Activated CD4-positive, alpha-beta T cell treated with anti-CD3 and anti-CD28 coated beads, Interleukin-2, amount 10 ng/mL, durations not matched to agents 7 days and 5 days (primary cell): ENCODE results near the gene CTNNBL1. TPM values are rescaled to one million over a fixed set of nuclear protein-coding genes. Genes with fewer than 3 reads are reported as not detected.
"Not testable (repeated sequence)": the region's sequence is repeated elsewhere in the genome, so short reads cannot be mapped to it uniquely, and the experiment has no call there.

Source experiments
- CTCF ChIA-PET: fragments of 350-600 bp; sonication (Branson Sonifier 250); formaldehyde crosslinking; loops from one replicate; lab custom pipeline; 2021; ENCODE audit warnings: antibody characterized with exemption; lab: Charles Lee
- POLR2A ChIA-PET: fragments of 350-600 bp; sonication (Branson Sonifier 250); formaldehyde crosslinking; loops from one replicate; lab custom pipeline; 2021; ENCODE audit warnings: antibody characterized with exemption; lab: Charles Lee
- DNase-seq: peaks from one replicate; pipeline ENCODE4 v3.0.0-alpha.2; 2020
- H3K27ac Mint-ChIP-seq: one replicate; pipeline ENCODE4 v1.8.0; 2021; ENCODE audit warnings: mild to moderate bottlenecking, moderate library complexity, mixed read lengths
- H3K27me3 Mint-ChIP-seq: one replicate; pipeline ENCODE4 v1.8.0; 2021; ENCODE audit warnings: mixed read lengths
- H3K36me3 Mint-ChIP-seq: one replicate; pipeline ENCODE4 v1.8.0; 2021; ENCODE audit warnings: low read depth, mixed read lengths
- H3K4me1 Mint-ChIP-seq: one replicate; pipeline ENCODE4 v1.8.0; 2021; ENCODE audit warnings: mixed read lengths
- H3K4me3 Mint-ChIP-seq: one replicate; pipeline ENCODE4 v1.8.0; 2021; ENCODE audit warnings: mild to moderate bottlenecking, moderate library complexity, mixed read lengths
- H3K9me3 Mint-ChIP-seq: one replicate; pipeline ENCODE4 v1.8.0; 2021; ENCODE audit warnings: mixed read lengths
- total RNA-seq, 2 experiments: library from RNA; stranded (reverse); gene quantifications; one replicate each; pipeline ENCODE4 v1.2.3, GENCODE V29; 2021

CTNNBL1 gene
- total RNA-seq, 2 experiments from 2014 or later = 75.1 to 81.8 TPM

DNA sequence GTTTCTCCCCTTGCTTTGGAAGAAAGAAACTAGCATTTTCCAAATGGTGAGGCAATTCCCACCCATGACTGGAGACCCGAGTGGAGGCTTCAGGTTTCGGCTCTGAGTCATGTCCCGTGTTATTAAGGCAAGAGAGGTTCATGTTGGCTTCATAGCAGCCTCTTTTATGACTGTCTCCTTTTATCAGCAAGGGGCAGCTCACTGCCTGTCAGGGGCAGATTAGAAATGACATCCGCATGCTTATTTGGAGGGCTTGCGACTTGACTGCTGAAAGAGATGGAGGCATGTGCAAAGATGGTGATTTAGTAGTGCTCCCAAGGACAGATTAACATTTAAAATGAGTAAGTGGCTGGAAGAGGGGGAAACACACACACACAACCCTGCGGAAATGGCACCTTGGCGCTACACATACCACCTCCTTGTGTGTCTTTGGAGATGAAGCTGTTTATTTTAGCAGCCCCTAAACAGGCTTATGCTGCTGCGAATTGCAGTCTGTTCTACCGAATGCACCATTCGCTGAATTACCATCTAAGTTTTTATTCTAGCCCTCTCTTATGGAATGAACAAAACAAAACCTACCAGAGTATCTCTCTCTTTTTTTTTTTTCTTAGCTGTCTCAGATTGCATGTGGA lies 157.0 kb downstream of the CTNNBL1 start:
- Mint-ChIP-seq H3K27me3 (no peaks in the 10 kb centered on the region), H3K27ac (no peak overlapping the region), H3K9me3 (no peaks in the 10 kb centered on the region), H3K4me1 (no peaks in the 10 kb centered on the region), H3K36me3 (peaks cover 14% of the 10 kb centered on the region), H3K4me3 (no peak overlapping the region)
- CTCF ChIA-PET = no interaction called here
- POLR2A ChIA-PET = no interaction called here
- DNase-seq = no peak

DNA sequence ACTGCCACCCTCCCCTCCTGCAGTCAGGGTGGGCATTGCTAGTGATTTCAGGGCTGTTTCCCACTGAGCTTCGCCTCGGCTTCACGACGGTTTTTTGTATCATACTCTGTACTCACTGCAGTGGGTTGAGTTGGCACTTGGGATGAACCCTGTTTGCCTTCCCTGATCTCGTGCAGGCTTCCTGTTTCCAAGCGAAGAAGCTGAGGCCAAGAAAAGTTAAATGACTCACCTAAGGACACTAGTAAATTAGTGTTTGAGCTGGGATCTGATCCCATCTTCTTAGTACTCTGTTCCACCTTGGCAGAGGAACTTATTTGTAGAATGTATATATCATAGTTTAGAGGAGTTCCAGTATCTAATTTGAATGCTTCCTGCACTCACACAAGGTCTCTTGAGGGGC lies 158.8 kb downstream of the CTNNBL1 start:
- no peak overlapping the region for H3K4me3 Mint-ChIP-seq
- H3K27me3 Mint-ChIP-seq = no peaks in the 10 kb centered on the region
- no peaks in the 10 kb centered on the region for H3K9me3 Mint-ChIP-seq
- no peaks in the 10 kb centered on the region for H3K4me1 Mint-ChIP-seq
- CTCF ChIA-PET = interaction anchor here (0.9 kb wide), 1 partner anchor 22 kb away, joined by 3 read pairs; no protein-coding TSS in a partner anchor
- DNase-seq = no peak
- POLR2A ChIA-PET = no interaction called here
- peaks cover 16% of the 10 kb centered on the region for H3K36me3 Mint-ChIP-seq
- no peak overlapping the region for H3K27ac Mint-ChIP-seq

DNA sequence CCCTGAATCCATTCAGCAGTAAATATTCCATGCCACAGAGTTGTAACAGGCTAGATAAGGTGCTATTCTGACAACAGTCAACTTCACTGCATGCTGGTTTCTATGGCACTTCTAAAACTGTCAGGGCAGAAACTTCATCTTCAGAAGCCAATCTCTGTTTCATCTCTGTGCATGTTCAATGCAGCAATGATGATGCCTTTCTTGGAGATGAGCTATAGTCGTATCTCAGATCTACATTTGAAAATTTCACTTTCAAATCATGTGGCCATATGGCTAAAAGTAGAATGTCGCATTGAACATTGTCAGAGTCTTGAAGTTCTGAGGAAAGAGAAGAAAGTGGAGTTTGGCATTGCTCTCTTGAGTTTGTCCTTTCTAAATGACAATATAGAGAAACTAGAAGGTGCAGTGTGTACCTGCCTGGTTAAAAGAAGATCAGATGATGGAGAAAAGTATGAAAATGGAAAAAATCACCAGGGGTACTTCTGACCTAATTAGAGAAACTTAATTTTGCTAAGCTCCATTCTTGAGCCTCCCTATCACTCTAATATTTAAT lies 160.1 kb downstream of the CTNNBL1 start:
- no peaks in the 10 kb centered on the region for H3K9me3 Mint-ChIP-seq
- H3K4me1 Mint-ChIP-seq = no peaks in the 10 kb centered on the region
- DNase-seq = no peak
- peaks cover 18% of the 10 kb centered on the region for H3K36me3 Mint-ChIP-seq
- no peak overlapping the region for H3K4me3 Mint-ChIP-seq
- CTCF ChIA-PET = no interaction called here
- no peaks in the 10 kb centered on the region for H3K27me3 Mint-ChIP-seq
- POLR2A ChIA-PET = no interaction called here
- H3K27ac Mint-ChIP-seq = no peak overlapping the region

DNA sequence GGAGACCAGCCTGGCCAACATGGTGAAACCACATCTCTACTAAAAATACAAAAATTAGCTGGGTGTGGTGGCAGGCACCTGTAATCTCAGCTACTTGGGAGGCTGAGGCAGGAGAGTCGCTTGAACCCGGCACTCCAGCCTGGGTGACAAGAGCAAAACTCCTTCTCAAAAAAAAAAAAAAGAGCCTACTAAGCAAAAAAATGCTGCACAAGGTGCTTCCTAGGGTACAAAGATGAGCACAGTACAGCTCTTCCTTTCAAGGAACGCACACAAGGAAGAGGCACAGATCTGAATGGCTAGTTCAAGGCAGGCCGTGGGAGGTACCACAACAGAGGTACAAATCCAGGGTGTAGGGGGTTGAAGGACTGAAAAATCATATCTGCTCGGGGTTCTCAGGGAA lies 162.2 kb downstream of the CTNNBL1 start:
- H3K9me3 Mint-ChIP-seq, H3K27ac Mint-ChIP-seq, H3K4me3 Mint-ChIP-seq, POLR2A ChIA-PET, H3K4me1 Mint-ChIP-seq, DNase-seq, H3K27me3 Mint-ChIP-seq: not testable (repeated sequence)
- peaks cover 21% of the 10 kb centered on the region for H3K36me3 Mint-ChIP-seq
- CTCF ChIA-PET = interaction anchor here (0.6 kb wide), 1 partner anchor 20 kb away, joined by 4 read pairs; no protein-coding TSS in a partner anchor

DNA sequence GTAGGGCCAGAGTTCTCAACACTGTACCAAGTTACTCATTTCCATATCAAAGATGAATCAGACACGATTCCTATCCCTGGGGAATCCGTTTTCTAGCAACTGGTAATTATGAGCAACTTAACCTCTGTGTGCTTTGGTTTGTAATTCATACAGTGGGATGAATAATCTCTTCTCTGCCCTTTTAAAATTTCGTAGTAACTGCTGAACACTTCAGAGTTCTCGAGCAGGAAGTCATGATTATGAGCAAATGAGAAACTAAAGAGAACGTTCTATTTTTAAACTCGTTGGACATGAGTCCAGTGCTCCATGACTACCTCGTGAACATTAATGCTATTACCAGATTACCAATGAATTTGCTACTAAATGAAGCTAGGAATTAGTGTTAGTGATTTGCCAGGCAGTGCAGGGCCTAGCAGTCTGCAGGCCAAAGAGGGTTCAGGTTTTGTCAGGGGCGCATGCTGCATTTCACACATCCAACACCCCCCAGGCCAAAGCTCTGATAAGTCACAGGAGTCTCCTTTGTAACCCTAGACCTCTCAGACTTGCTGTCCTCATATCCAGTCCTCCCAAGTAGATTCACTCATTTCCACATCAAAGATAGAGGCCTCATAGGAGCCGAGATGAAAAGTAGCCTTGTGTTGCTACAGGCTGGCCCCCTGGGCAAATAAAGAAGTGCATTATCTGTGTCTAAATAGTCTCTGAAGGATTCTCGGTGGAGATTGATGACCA lies 163.3 kb downstream of the CTNNBL1 start:
- no peaks in the 10 kb centered on the region for H3K27me3 Mint-ChIP-seq
- no peak overlapping the region for H3K27ac Mint-ChIP-seq
- no peak for DNase-seq
- ChIA-PET CTCF (no interaction called here), POLR2A (no interaction called here)
- no peaks in the 10 kb centered on the region for H3K4me1 Mint-ChIP-seq
- peaks cover 23% of the 10 kb centered on the region for H3K36me3 Mint-ChIP-seq
- H3K4me3 Mint-ChIP-seq = no peak overlapping the region
- no peaks in the 10 kb centered on the region for H3K9me3 Mint-ChIP-seq

DNA sequence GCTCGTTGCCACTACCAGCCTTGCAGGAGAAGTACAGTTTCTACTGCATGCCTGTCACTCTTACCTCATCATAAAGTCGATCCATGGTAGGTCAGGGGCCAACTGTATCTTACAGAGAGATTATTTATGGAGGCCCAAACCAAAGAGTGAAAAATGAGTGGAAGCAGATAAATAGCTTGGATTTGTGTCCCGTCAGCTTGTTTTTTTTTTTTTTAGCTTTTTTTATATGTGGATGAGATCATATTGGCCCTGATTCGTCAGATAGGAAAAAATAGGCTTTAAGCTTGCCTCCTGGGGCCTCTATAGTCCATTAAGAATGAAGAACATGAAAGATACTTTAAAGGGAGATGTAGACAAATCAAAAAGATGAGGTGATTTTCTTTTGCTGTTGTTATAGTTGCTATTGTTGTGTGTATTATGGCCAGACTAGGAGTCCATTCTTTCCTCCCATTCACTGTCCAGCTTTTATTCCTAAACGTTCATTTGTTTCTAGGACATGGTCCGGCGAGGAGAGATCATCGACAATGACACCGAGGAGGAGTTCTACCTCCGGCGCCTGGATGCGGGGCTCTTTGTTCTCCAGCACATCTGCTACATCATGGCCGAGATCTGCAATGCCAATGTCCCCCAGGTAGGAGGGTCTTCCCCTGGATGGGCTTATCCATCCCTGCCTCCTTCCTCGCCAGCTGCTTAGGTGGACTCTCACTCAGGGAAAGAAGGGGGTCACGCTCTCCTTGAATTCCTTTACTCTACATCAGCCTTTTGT lies 165.8 kb downstream of the CTNNBL1 start:
- Mint-ChIP-seq H3K36me3 (peaks cover 18% of the 10 kb centered on the region), H3K27ac (no peak overlapping the region), H3K4me1 (no peaks in the 10 kb centered on the region), H3K9me3 (no peaks in the 10 kb centered on the region), H3K27me3 (no peaks in the 10 kb centered on the region), H3K4me3 (no peak overlapping the region)
- DNase-seq = no peak
- POLR2A ChIA-PET = no interaction called here
- CTCF ChIA-PET = interaction anchor here (0.7 kb wide), 1 partner anchor 275 kb away, joined by 4 read pairs; no protein-coding TSS in a partner anchor

DNA sequence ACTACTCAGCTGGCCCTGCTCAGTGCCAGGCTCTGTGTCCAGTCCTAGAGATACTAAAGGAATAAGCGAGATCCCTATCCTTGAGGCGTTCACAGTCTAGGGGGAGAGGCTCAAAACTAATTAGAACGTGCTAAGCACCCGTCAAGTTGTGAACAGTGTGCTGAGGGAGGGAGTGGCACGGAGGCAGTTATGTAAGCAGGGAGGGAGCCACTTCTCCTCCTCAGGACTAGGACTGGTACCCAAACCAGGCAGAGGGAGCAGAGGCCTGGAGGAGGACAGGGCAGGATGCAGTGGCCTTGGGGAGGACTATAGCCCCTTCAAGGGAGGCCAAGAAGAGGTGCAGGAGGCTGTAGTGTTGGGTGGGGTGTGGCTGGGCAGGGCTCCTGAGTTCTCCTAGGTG lies 169.5 kb downstream of the CTNNBL1 start:
- CTCF ChIA-PET = no interaction called here

DNA sequence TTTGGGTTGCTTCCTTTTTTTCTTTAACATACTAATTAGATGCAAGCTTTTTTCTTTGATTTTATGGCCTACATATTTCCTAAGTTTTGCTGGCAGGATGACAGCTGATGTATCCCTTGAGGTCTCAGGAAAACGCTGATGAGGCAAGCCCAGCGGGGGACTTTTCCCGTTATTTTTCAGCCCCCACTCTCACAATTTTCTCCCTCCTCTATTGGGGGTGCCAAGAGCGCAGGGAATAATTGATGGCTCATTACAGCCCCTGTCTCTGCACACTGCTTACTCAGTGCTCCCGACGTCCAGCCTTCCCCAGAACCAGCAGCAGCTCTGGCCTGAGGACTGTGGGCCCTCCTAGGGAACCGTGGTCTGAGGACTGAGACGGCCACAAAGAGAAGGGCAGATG lies 170.5 kb downstream of the CTNNBL1 start:
- no peaks in the 10 kb centered on the region for H3K27me3 Mint-ChIP-seq
- H3K36me3 Mint-ChIP-seq = peaks cover 10% of the 10 kb centered on the region
- ChIA-PET POLR2A (no interaction called here), CTCF (no interaction called here)
- H3K9me3 Mint-ChIP-seq = no peaks in the 10 kb centered on the region
- H3K27ac Mint-ChIP-seq = no peak overlapping the region
- no peak overlapping the region for H3K4me3 Mint-ChIP-seq
- H3K4me1 Mint-ChIP-seq = no peaks in the 10 kb centered on the region
- DNase-seq = no peak

More for the DNA sequence above, 169.5 kb downstream of the CTNNBL1 start:
- peaks cover 10% of the 10 kb centered on the region for H3K36me3 Mint-ChIP-seq
- no peak for DNase-seq
- no peak overlapping the region for H3K27ac Mint-ChIP-seq
- no peaks in the 10 kb centered on the region for H3K27me3 Mint-ChIP-seq
- no peaks in the 10 kb centered on the region for H3K9me3 Mint-ChIP-seq
- no peak overlapping the region for H3K4me3 Mint-ChIP-seq
- no peaks in the 10 kb centered on the region for H3K4me1 Mint-ChIP-seq
- POLR2A ChIA-PET = no interaction called here

DNA sequence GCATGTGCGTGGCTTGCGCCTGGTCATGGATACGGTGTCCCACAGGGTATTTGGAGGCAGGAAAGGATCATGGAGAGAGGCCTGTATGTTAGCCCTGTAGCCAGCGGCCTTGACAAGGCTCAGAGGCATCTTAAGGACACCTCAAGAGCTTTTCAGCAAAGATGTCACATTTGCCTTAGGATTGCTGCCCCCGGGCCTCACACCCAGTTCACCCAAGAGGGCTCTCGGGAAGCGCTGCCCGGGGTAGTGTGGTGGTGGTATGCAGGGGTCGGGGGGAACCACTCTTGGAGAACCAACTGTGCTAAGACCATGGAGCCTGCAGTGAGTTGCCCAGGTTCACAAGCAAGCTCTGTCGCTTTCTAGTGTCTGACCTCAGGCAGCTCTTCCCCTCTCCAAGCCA lies 172.2 kb downstream of the CTNNBL1 start:
- POLR2A ChIA-PET = interaction anchor here (0.6 kb wide), 1 partner anchor 1106 kb away, joined by 3 read pairs; no protein-coding TSS in a partner anchor
- no peaks in the 10 kb centered on the region for H3K9me3 Mint-ChIP-seq
- H3K36me3 Mint-ChIP-seq = peaks cover 9% of the 10 kb centered on the region
- no peak overlapping the region for H3K4me3 Mint-ChIP-seq
- no peaks in the 10 kb centered on the region for H3K27me3 Mint-ChIP-seq
- CTCF ChIA-PET = interaction anchor here (1.5 kb wide), 1 partner anchor 139 kb away, joined by 3 read pairs; no protein-coding TSS in a partner anchor
- no peak overlapping the region for H3K27ac Mint-ChIP-seq
- no peak for DNase-seq
- H3K4me1 Mint-ChIP-seq = no peaks in the 10 kb centered on the region

DNA sequence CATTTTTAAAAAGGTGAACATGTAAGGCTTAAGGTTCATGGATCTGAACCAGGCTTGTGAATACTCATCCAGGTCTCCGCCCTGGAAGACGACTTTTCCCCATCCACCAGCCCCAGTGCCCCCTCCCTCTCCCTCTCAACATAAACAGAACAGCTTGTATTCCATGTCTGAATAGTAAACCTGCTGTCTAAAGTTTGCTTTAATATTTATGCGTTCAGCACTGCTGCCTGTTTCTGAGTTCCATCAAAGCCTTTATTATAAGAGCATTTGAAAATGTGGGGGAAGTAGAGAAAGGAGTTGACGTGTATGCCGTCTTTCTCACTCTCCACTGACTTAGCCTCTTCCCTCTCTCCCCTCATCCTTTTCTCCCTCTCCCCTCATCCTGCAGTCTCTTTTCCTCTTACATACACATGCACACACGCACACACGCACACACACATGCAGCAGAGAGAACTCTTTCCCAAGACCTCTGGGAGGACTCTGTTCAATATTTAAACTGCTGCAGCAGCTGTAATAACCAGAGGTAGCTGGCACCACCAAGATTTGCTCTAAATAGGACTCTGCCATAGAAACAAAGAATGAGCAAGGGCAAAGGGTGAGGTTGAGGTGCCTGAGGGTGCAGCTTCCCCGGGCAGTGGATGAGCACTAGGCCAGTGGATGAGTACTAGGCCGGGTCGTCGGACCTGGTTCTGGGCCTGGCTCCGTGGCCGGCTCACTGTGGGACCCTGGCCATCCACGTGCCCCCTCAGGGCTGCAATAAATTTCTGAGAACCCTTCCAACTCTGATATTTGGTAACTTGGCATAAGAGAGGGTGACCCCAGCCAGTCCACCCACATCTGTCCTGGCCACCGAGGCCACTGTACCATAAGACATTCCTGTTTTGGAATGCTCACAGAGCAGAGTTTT lies 173.7 kb downstream of the CTNNBL1 start:
- no peak overlapping the region for H3K4me3 Mint-ChIP-seq
- no peaks in the 10 kb centered on the region for H3K9me3 Mint-ChIP-seq
- H3K36me3 Mint-ChIP-seq = peaks cover 6% of the 10 kb centered on the region
- no peak for DNase-seq
- no peaks in the 10 kb centered on the region for H3K27me3 Mint-ChIP-seq
- H3K4me1 Mint-ChIP-seq = no peaks in the 10 kb centered on the region
- ChIA-PET CTCF (interaction anchor here (1.5 kb wide), 1 partner anchor 141 kb away, joined by 3 read pairs; no protein-coding TSS in a partner anchor), POLR2A (no interaction called here)
- H3K27ac Mint-ChIP-seq = no peak overlapping the region

DNA sequence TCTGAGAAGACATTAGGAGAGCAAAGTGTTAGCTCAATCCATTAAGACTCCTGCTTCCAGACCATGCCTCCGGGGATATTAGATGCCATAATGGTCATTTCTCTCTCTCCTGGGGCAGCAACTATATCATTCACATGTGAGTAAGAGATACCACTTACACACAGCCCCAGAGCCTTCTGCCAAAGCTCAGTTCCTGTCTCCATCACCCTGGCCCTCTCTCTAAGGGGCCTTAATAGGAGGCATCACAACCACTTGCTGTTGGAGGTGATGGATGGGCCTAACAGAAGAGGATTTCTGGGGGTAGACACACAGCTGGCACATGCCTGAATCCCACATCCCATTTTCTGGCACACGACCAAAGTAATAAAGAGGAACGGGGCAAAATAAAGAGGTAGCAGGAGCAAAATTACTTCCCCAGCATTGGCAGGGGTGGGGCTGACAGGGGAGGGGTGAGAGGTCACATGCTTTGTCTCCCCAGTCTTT lies 175.1 kb downstream of the CTNNBL1 start:
- no peak for DNase-seq
- no peak overlapping the region for H3K4me3 Mint-ChIP-seq
- H3K36me3 Mint-ChIP-seq = peaks cover 6% of the 10 kb centered on the region
- no peaks in the 10 kb centered on the region for H3K27me3 Mint-ChIP-seq
- H3K9me3 Mint-ChIP-seq = no peaks in the 10 kb centered on the region
- H3K27ac Mint-ChIP-seq = no peak overlapping the region
- CTCF ChIA-PET = no interaction called here
- POLR2A ChIA-PET = no interaction called here
- H3K4me1 Mint-ChIP-seq = no peaks in the 10 kb centered on the region

DNA sequence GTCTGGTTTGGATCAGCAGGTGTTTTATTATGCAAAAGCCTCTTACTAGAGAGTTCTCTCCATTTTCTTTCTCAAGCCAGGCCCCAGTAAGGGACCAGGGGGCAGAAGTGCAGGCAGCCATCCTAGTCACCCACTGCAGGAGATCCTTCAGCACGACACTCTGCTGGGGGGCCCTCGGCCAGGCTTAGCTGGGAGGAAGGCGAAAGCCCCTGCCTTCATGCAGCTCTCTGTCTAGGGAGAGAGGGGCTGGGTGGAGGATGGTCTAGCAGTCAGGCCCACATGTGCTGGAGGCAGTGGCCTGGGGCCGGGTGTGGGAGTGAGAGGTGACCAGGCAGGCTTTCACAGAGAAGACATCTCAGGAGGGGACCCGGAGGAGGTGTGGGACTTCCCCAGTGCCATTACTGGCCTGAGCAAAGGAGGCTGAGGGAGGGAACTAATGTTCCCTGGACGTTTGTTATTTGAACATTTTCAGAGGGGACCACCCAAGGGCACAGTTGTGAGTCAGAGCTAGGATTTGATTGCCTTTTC lies 175.6 kb downstream of the CTNNBL1 start:
- CTCF ChIA-PET = no interaction called here
- no peak overlapping the region for H3K27ac Mint-ChIP-seq
- no peaks in the 10 kb centered on the region for H3K9me3 Mint-ChIP-seq
- no peaks in the 10 kb centered on the region for H3K27me3 Mint-ChIP-seq
- no peak overlapping the region for H3K4me3 Mint-ChIP-seq
- H3K36me3 Mint-ChIP-seq = peaks cover 6% of the 10 kb centered on the region
- DNase-seq = no peak
- H3K4me1 Mint-ChIP-seq = no peaks in the 10 kb centered on the region
- POLR2A ChIA-PET = no interaction called here
